ENCODE results near the gene ZNF407.

ZNF407 gene

GRCh38 chr18:74945774-74946545 is 348.3 kb downstream of the ZNF407 start:
- no peaks in the 10 kb centered on the region for H3K27me3 ChIP-seq (replicated peaks; ENCODE audit: insufficient read depth, low read length)
- H3K4me3 ChIP-seq (ENCODE audit: low read length), result no peak overlapping the region
- H3K9me2 ChIP-seq (replicated peaks; ENCODE audit: insufficient read depth, low read length), result no peaks in the 10 kb centered on the region
- H3K4me2 ChIP-seq (ENCODE audit: low read depth, low read length), result no peak overlapping the region
- peaks cover under 1% of the 10 kb centered on the region; the same call in 1 of the 2 replicates for H3K4me1 ChIP-seq (ENCODE audit: low read length)
- H4K20me1 ChIP-seq (ENCODE audit: insufficient read depth, low read length), result no peaks in the 10 kb centered on the region
- H3K79me2 ChIP-seq (ENCODE audit: low read length), result no peaks in the 10 kb centered on the region
- no peaks in the 10 kb centered on the region for H3F3A ChIP-seq (ENCODE audit: insufficient read depth, low read length)
- no peak overlapping the region for H3K9ac ChIP-seq (ENCODE audit: low read length)
- H3K36me3 ChIP-seq (replicated peaks; ENCODE audit: insufficient read depth, low read length), result no peaks in the 10 kb centered on the region
- TF ChIP-seq EZH2phosphoT487 (IDR thresholded peaks at IDR 0.05; ENCODE audit: low read length) (no peak), CTCF (IDR thresholded peaks at IDR 0.05; ENCODE audit: low read length) (no peak), EZH2 (optimal IDR thresholded peaks at IDR 0.05; ENCODE audit: low read depth, low read length) (no peak)
- H3K27ac ChIP-seq (ENCODE audit: low read length), result no peak overlapping the region
- H2AFZ ChIP-seq (ENCODE audit: low read length), result no peak overlapping the region
- DNase-seq, result no peak
- H3K9me3 ChIP-seq (replicated peaks; ENCODE audit: insufficient read depth, low read length), result no peaks in the 10 kb centered on the region

- H2AFZ ChIP-seq (ENCODE audit: low read length), result no peak overlapping the region
- TF ChIP-seq EZH2phosphoT487 (IDR thresholded peaks at IDR 0.05; ENCODE audit: low read length), result no peak
- no peak for TF ChIP-seq EZH2 (optimal IDR thresholded peaks at IDR 0.05; ENCODE audit: low read depth, low read length)
- no peak for TF ChIP-seq CTCF (IDR thresholded peaks at IDR 0.05; ENCODE audit: low read length)
- H3K9me3 ChIP-seq (replicated peaks; ENCODE audit: insufficient read depth, low read length), result no peaks in the 10 kb centered on the region
- H3K9me2 ChIP-seq (replicated peaks; ENCODE audit: insufficient read depth, low read length), result no peaks in the 10 kb centered on the region
- no peak for DNase-seq
- no peak overlapping the region for H3K27ac ChIP-seq (ENCODE audit: low read length)
- no peak overlapping the region for H3K4me3 ChIP-seq (ENCODE audit: low read length)
- H4K20me1 ChIP-seq (ENCODE audit: insufficient read depth, low read length), result no peaks in the 10 kb centered on the region
- no peak overlapping the region for H3K9ac ChIP-seq (ENCODE audit: low read length)
- H3K4me2 ChIP-seq (ENCODE audit: low read depth, low read length), result no peak overlapping the region
- H3K27me3 ChIP-seq (replicated peaks; ENCODE audit: insufficient read depth, low read length), result no peaks in the 10 kb centered on the region
- H3K4me1 ChIP-seq (ENCODE audit: low read length), result peaks cover 6% of the 10 kb centered on the region; the same call in 1 of the 2 replicates
- no peaks in the 10 kb centered on the region for H3K79me2 ChIP-seq (ENCODE audit: low read length)
- no peaks in the 10 kb centered on the region for H3F3A ChIP-seq (ENCODE audit: insufficient read depth, low read length)
- H3K36me3 ChIP-seq (replicated peaks; ENCODE audit: insufficient read depth, low read length), result no peaks in the 10 kb centered on the region
Measured at GRCh38 chr18:74946646-74947375, 349.1 kb downstream of the ZNF407 start.

GRCh38 chr18:74947417-74947816 is 349.7 kb downstream of the ZNF407 start:
- Histone ChIP-seq H3K79me2 (ENCODE audit: low read length) (no peaks in the 10 kb centered on the region), H3K36me3 (replicated peaks; ENCODE audit: insufficient read depth, low read length) (no peaks in the 10 kb centered on the region), H3K4me2 (ENCODE audit: low read depth, low read length) (no peak overlapping the region), H3K4me3 (ENCODE audit: low read length) (no peak overlapping the region), H3K9me2 (replicated peaks; ENCODE audit: insufficient read depth, low read length) (no peaks in the 10 kb centered on the region), H4K20me1 (ENCODE audit: insufficient read depth, low read length) (no peaks in the 10 kb centered on the region), H3K27me3 (replicated peaks; ENCODE audit: insufficient read depth, low read length) (no peaks in the 10 kb centered on the region), H3K9me3 (replicated peaks; ENCODE audit: insufficient read depth, low read length) (no peaks in the 10 kb centered on the region), H3K4me1 (ENCODE audit: low read length) (peaks cover 6% of the 10 kb centered on the region; the same call in 1 of the 2 replicates), H3F3A (ENCODE audit: insufficient read depth, low read length) (no peaks in the 10 kb centered on the region), H3K27ac (ENCODE audit: low read length) (no peak overlapping the region), H2AFZ (ENCODE audit: low read length) (no peak overlapping the region), H3K9ac (ENCODE audit: low read length) (no peak overlapping the region)
- no peak for TF ChIP-seq CTCF (IDR thresholded peaks at IDR 0.05; ENCODE audit: low read length)
- TF ChIP-seq EZH2 (optimal IDR thresholded peaks at IDR 0.05; ENCODE audit: low read depth, low read length), result no peak
- TF ChIP-seq EZH2phosphoT487 (IDR thresholded peaks at IDR 0.05; ENCODE audit: low read length), result no peak
- no peak for DNase-seq

Measured in MM.1S (cell line).